GM21390 (cell line): ENCODE measurements around the gene TNNT2.

ENCODE experiments used
- ATAC-seq: cut with Tn5 transposase; IDR thresholded peaks from one replicate; pipeline ENCODE4 v1.9.1; 2021; ENCODE audit not compliant: unreplicated experiment

TNNT2 gene

GRCh38 chr1:201357636-201358348 lies 19.7 kb downstream of the TNNT2 start:
- ATAC-seq = no peak

GRCh38 chr1:201357211-201357610 lies 20.3 kb downstream of the TNNT2 start:
- no peak for ATAC-seq

- no peak for ATAC-seq
Measured at GRCh38 chr1:201356701-201357100, 20.8 kb downstream of the TNNT2 start.

GRCh38 chr1:201356236-201356635 lies 21.2 kb downstream of the TNNT2 start:
- no peak for ATAC-seq

- no peak for ATAC-seq
Measured at GRCh38 chr1:201355471-201355870, 22.0 kb downstream of the TNNT2 start.

GRCh38 chr1:201354901-201355295 lies 22.6 kb downstream of the TNNT2 start:
- no peak for ATAC-seq

GRCh38 chr1:201354151-201354900 lies 23.2 kb downstream of the TNNT2 start:
- no peak for ATAC-seq

GRCh38 chr1:201353186-201353940 lies 24.1 kb downstream of the TNNT2 start:
- no peak for ATAC-seq

GRCh38 chr1:201351617-201352016 lies 25.9 kb downstream of the TNNT2 start:
- ATAC-seq = no peak

GRCh38 chr1:201350884-201351283 lies 26.6 kb downstream of the TNNT2 start:
- ATAC-seq = no peak

GRCh38 chr1:201350361-201350725 lies 27.1 kb downstream of the TNNT2 start:
- no peak for ATAC-seq

GRCh38 chr1:201349092-201349491 lies 28.4 kb downstream of the TNNT2 start:
- no peak for ATAC-seq

- no peak for ATAC-seq
Measured at GRCh38 chr1:201348211-201348566, 29.3 kb downstream of the TNNT2 start.

GRCh38 chr1:201347498-201348210 lies 29.8 kb downstream of the TNNT2 start:
- no peak for ATAC-seq

GRCh38 chr1:201346987-201347386 lies 30.5 kb downstream of the TNNT2 start:
- ATAC-seq = no peak

GRCh38 chr1:201346337-201346939 lies 31.0 kb downstream of the TNNT2 start:
- ATAC-seq = no peak

- no peak for ATAC-seq
Measured at GRCh38 chr1:201345081-201345355, 32.5 kb downstream of the TNNT2 start.

- ATAC-seq = no peak
Measured at GRCh38 chr1:201344206-201345080, 33.0 kb downstream of the TNNT2 start.

- no peak for ATAC-seq
Measured at GRCh38 chr1:201341377-201341776, 36.1 kb downstream of the TNNT2 start.
